GM12873 (cell line): ENCODE measurements around the gene GPR158.

Experiments used
- CTCF ChIP-seq: IDR thresholded peaks from 2 replicates; pipeline ENCODE4 v1.5.1; 2012; ENCODE audit warnings: low read depth, mild to moderate bottlenecking, moderate library complexity, low read length, control low read depth; ENCODE audit not compliant: insufficient read depth; ENCODE audit errors: missing control alignments

The GPR158 gene

GRCh38 chr10:25417611-25418010, 242.8 kb downstream of the GPR158 start:
- TF ChIP-seq CTCF, result no peak

GRCh38 chr10:25425776-25426175, 251.0 kb downstream of the GPR158 start:
- no peak for TF ChIP-seq CTCF

GRCh38 chr10:25436431-25436830, 261.6 kb downstream of the GPR158 start:
- TF ChIP-seq CTCF, result no peak

- no peak for TF ChIP-seq CTCF
These were observed 266.5 kb downstream of the GPR158 start for GRCh38 chr10:25441270-25441669.

GRCh38 chr10:25444266-25444665, 269.5 kb downstream of the GPR158 start:
- TF ChIP-seq CTCF, result no peak

GRCh38 chr10:25451401-25451800, 276.6 kb downstream of the GPR158 start:
- TF ChIP-seq CTCF, result no peak

- no peak for TF ChIP-seq CTCF
These were observed 278.8 kb downstream of the GPR158 start for GRCh38 chr10:25453619-25454018.
